ENCODE data around the gene SIM1. TPM values are rescaled to one million over a fixed set of nuclear protein-coding genes. Genes with fewer than 3 reads are reported as not detected.

Gene SIM1
- total and polyA plus RNA-seq, 5 experiments from 2014 or later = not detected

- Mint-ChIP-seq H3K27ac (no peak overlapping the region), H3K9me3 (no peaks in the 10 kb centered on the region), H3K4me3 (no peak overlapping the region), H3K27me3 (peaks cover 0 to 23% (median 9%) of the 10 kb centered on the region in 5 donors), H3K4me1 (no peaks in the 10 kb centered on the region), H3K36me3 (no peaks in the 10 kb centered on the region)
- DNase-seq = no peak
- no peak for ATAC-seq
- POLR2A ChIA-PET = no interaction called here
Observed at GRCh38 chr6:100426241-100426640, 38.5 kb downstream of the SIM1 start.

GRCh38 chr6:100420711-100421110 lies 44.0 kb downstream of the SIM1 start:
- POLR2A ChIA-PET = no interaction called here
- no peak overlapping the region for H3K27ac Mint-ChIP-seq
- peaks cover 0 to 19% (median 5%) of the 10 kb centered on the region in 5 donors for H3K27me3 Mint-ChIP-seq
- H3K4me1 Mint-ChIP-seq = no peaks in the 10 kb centered on the region
- DNase-seq (no peak), ATAC-seq (no peak)
- H3K36me3 Mint-ChIP-seq = no peaks in the 10 kb centered on the region
- H3K9me3 Mint-ChIP-seq = no peaks in the 10 kb centered on the region
- H3K4me3 Mint-ChIP-seq = no peak overlapping the region

GRCh38 chr6:100417036-100417435 lies 47.7 kb downstream of the SIM1 start:
- H3K36me3 Mint-ChIP-seq = no peaks in the 10 kb centered on the region
- peaks cover 0 to 1% (median 0%) of the 10 kb centered on the region in 9 donors for H3K9me3 Mint-ChIP-seq
- POLR2A ChIA-PET = no interaction called here
- H3K27me3 Mint-ChIP-seq = peaks cover 2 to 26% (median 8%) of the 10 kb centered on the region in 5 donors
- no peak for DNase-seq
- no peaks in the 10 kb centered on the region for H3K4me1 Mint-ChIP-seq
- no peak for ATAC-seq
- no peak overlapping the region for H3K27ac Mint-ChIP-seq
- no peak overlapping the region for H3K4me3 Mint-ChIP-seq

GRCh38 chr6:100415768-100416167 lies 49.0 kb downstream of the SIM1 start:
- peaks cover 4 to 36% (median 16%) of the 10 kb centered on the region in 5 donors for H3K27me3 Mint-ChIP-seq
- H3K4me1 Mint-ChIP-seq = no peaks in the 10 kb centered on the region
- H3K36me3 Mint-ChIP-seq = no peaks in the 10 kb centered on the region
- H3K4me3 Mint-ChIP-seq = no peak overlapping the region
- DNase-seq (no peak), ATAC-seq (no peak)
- peaks cover 0 to 1% (median 0%) of the 10 kb centered on the region in 9 donors for H3K9me3 Mint-ChIP-seq
- no peak overlapping the region for H3K27ac Mint-ChIP-seq
- POLR2A ChIA-PET = no interaction called here

GRCh38 chr6:100412872-100413271 lies 51.8 kb downstream of the SIM1 start:
- Mint-ChIP-seq H3K27me3 (peaks cover 9 to 37% (median 18%) of the 10 kb centered on the region in 5 donors), H3K4me3 (no peak overlapping the region), H3K9me3 (peaks cover 0 to 1% (median 0%) of the 10 kb centered on the region in 9 donors), H3K36me3 (no peaks in the 10 kb centered on the region), H3K4me1 (no peaks in the 10 kb centered on the region), H3K27ac (no peak overlapping the region)
- DNase-seq (no peak), ATAC-seq (no peak)
- POLR2A ChIA-PET = no interaction called here

GRCh38 chr6:100404051-100404450 lies 60.7 kb downstream of the SIM1 start:
- no peaks in the 10 kb centered on the region for H3K9me3 Mint-ChIP-seq
- H3K27me3 Mint-ChIP-seq = peaks cover 0 to 4% (median 0%) of the 10 kb centered on the region in 5 donors
- no peaks in the 10 kb centered on the region for H3K36me3 Mint-ChIP-seq
- no peaks in the 10 kb centered on the region for H3K4me1 Mint-ChIP-seq
- H3K27ac Mint-ChIP-seq = no peak overlapping the region
- ATAC-seq = no peak
- H3K4me3 Mint-ChIP-seq = no peak overlapping the region
- no peak for DNase-seq
- POLR2A ChIA-PET = no interaction called here

- H3K27me3 Mint-ChIP-seq = peaks cover 0 to 5% (median 0%) of the 10 kb centered on the region in 5 donors
- no peaks in the 10 kb centered on the region for H3K4me1 Mint-ChIP-seq
- H3K27ac Mint-ChIP-seq = no peak overlapping the region
- ATAC-seq = no peak
- no peak overlapping the region for H3K4me3 Mint-ChIP-seq
- DNase-seq = no peak
- H3K36me3 Mint-ChIP-seq = no peaks in the 10 kb centered on the region
- peaks cover 0 to 4% (median 0%) of the 10 kb centered on the region in 9 donors for H3K9me3 Mint-ChIP-seq
- POLR2A ChIA-PET = no interaction called here
Observed at GRCh38 chr6:100393493-100393892, 71.2 kb downstream of the SIM1 start.

- ATAC-seq (no peak), DNase-seq (no peak)
- POLR2A ChIA-PET = interaction anchor here (0.6 kb wide), 1 partner anchor 1098 kb away, joined by 5 read pairs; no protein-coding TSS in a partner anchor
- Mint-ChIP-seq H3K9me3 (no peaks in the 10 kb centered on the region), H3K4me1 (no peaks in the 10 kb centered on the region), H3K27me3 (peaks cover 0 to 4% (median 0%) of the 10 kb centered on the region in 5 donors), H3K4me3 (no peak overlapping the region), H3K27ac (no peak overlapping the region), H3K36me3 (no peaks in the 10 kb centered on the region)
Observed at GRCh38 chr6:100392423-100392822, 72.3 kb downstream of the SIM1 start.

- H3K9me3 Mint-ChIP-seq = no peaks in the 10 kb centered on the region
- no peaks in the 10 kb centered on the region for H3K36me3 Mint-ChIP-seq
- no peak for ATAC-seq
- no peak overlapping the region for H3K4me3 Mint-ChIP-seq
- H3K27me3 Mint-ChIP-seq = no peaks in the 10 kb centered on the region
- no peak overlapping the region for H3K27ac Mint-ChIP-seq
- POLR2A ChIA-PET = no interaction called here
- no peaks in the 10 kb centered on the region for H3K4me1 Mint-ChIP-seq
- no peak for DNase-seq
Observed at GRCh38 chr6:100388868-100389519, 75.7 kb downstream of the SIM1 start.

GRCh38 chr6:100382767-100383195 lies 81.9 kb downstream of the SIM1 start:
- no peaks in the 10 kb centered on the region for H3K9me3 Mint-ChIP-seq

GRCh38 chr6:100382031-100382430 lies 82.7 kb downstream of the SIM1 start:
- Mint-ChIP-seq H3K9me3 (no peaks in the 10 kb centered on the region), H3K4me3 (no peak overlapping the region), H3K36me3 (no peaks in the 10 kb centered on the region), H3K27me3 (no peaks in the 10 kb centered on the region), H3K27ac (no peak overlapping the region), H3K4me1 (no peaks in the 10 kb centered on the region)
- DNase-seq (no peak), ATAC-seq (no peak)
- POLR2A ChIA-PET = no interaction called here

More at GRCh38 chr6:100382767-100383195, 81.9 kb downstream of the SIM1 start:
- H3K27me3 Mint-ChIP-seq = no peaks in the 10 kb centered on the region
- no peaks in the 10 kb centered on the region for H3K36me3 Mint-ChIP-seq
- POLR2A ChIA-PET = no interaction called here
- H3K4me3 Mint-ChIP-seq = no peak overlapping the region
- DNase-seq (no peak), ATAC-seq (no peak)
- H3K4me1 Mint-ChIP-seq = no peaks in the 10 kb centered on the region
- H3K27ac Mint-ChIP-seq = no peak overlapping the region

GRCh38 chr6:100381111-100381510 lies 83.6 kb downstream of the SIM1 start:
- POLR2A ChIA-PET = no interaction called here
- Mint-ChIP-seq H3K36me3 (no peaks in the 10 kb centered on the region), H3K27me3 (no peaks in the 10 kb centered on the region), H3K4me3 (no peak overlapping the region), H3K27ac (no peak overlapping the region), H3K9me3 (no peaks in the 10 kb centered on the region), H3K4me1 (no peaks in the 10 kb centered on the region)
- DNase-seq (no peak), ATAC-seq (no peak)

GRCh38 chr6:100379386-100379785 lies 85.3 kb downstream of the SIM1 start:
- Mint-ChIP-seq H3K27ac (no peak overlapping the region), H3K27me3 (peaks cover 0 to 3% (median 0%) of the 10 kb centered on the region in 5 donors), H3K4me1 (no peaks in the 10 kb centered on the region), H3K4me3 (no peak overlapping the region), H3K9me3 (no peaks in the 10 kb centered on the region), H3K36me3 (no peaks in the 10 kb centered on the region)
- POLR2A ChIA-PET = no interaction called here
- no peak for ATAC-seq
- no peak for DNase-seq

GRCh38 chr6:100378576-100378975 lies 86.1 kb downstream of the SIM1 start:
- Mint-ChIP-seq H3K27ac (no peak overlapping the region), H3K4me3 (no peak overlapping the region), H3K36me3 (no peaks in the 10 kb centered on the region), H3K4me1 (no peaks in the 10 kb centered on the region), H3K27me3 (peaks cover 0 to 3% (median 0%) of the 10 kb centered on the region in 5 donors), H3K9me3 (no peaks in the 10 kb centered on the region)
- ATAC-seq = no peak
- POLR2A ChIA-PET = no interaction called here
- DNase-seq = no peak

Measured in naive thymus-derived CD8-positive, alpha-beta T cell (primary cell).